ENCODE data around the gene MYRF.

The MYRF gene

DNA sequence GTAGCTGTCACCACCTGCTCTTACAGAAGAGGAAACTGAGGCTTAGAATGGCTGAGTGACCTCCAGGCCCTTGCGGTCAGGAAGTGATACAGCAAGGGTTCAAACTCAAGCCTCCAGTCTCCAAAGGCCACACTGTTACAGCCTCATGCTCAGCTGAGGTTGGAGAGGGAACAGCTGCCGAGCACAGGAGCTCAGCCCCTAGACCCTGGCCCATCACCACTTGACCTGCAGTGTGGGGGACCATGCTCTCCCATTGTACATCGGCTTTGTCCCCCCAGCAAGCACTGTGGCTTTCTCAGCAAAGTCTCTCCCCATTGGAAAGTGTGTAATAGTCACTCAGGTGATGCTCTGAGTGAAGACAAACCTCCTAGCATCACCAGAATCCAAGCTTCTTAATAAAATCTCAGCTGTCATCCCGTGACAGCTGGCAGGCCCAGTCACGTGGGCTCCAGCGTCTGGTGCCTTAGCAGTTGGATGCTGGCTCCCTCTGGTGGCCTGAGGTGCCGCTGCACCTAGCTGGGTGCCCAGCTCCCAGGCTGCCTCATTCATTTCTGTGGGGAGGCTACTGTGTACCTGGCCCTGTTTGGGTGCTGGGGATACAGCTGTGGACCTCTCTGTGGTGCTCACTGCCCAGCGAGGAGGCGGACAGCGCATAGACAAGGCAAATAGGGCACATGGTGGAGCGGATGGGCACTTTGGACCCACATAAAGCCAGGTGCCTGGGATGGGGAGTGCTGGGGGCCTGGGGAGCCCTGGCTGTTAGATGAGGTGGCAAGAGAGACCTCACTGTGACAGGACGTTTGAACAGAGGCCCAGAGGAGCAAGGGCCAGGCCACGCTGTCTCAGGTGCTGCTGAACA lies 19.1 kb upstream of the MYRF start:
- H3K27ac ChIP-seq, result no peak overlapping the region

DNA sequence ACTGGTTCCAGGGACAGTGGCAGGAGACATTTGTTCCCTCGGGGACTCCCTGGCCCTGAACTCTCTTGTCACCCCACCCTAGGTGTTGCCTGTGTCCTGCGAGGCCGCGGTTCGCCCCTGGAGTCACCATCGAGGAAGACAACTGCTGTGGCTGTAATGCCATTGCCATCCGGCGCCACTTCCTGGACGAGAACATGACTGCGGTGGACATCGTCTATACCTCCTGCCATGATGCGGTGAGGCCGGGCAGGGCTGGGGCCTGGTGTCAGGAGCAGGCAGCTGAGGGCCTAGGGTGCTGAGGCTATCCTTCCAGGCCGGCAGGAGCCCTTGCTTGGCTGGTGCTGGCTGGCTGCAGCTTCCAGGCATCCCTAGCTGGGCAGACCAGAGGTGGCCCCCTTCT lies 17.7 kb upstream of the MYRF start:
- TF ChIP-seq, protein P1, sequence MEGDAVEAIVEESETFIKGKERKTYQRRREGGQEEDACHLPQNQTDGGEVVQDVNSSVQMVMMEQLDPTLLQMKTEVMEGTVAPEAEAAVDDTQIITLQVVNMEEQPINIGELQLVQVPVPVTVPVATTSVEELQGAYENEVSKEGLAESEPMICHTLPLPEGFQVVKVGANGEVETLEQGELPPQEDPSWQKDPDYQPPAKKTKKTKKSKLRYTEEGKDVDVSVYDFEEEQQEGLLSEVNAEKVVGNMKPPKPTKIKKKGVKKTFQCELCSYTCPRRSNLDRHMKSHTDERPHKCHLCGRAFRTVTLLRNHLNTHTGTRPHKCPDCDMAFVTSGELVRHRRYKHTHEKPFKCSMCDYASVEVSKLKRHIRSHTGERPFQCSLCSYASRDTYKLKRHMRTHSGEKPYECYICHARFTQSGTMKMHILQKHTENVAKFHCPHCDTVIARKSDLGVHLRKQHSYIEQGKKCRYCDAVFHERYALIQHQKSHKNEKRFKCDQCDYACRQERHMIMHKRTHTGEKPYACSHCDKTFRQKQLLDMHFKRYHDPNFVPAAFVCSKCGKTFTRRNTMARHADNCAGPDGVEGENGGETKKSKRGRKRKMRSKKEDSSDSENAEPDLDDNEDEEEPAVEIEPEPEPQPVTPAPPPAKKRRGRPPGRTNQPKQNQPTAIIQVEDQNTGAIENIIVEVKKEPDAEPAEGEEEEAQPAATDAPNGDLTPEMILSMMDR (IDR thresholded peaks at IDR 0.05), result no peak
- no peak for TF ChIP-seq ZFX (IDR thresholded peaks at IDR 0.05; ENCODE audit: borderline replicate concordance)
- no peak overlapping the region for H3K27ac ChIP-seq

More for the DNA sequence above, 19.1 kb upstream of the MYRF start:
- TF ChIP-seq, protein P1 (IDR thresholded peaks at IDR 0.05), result peak; percentile 99
- TF ChIP-seq ZFX (IDR thresholded peaks at IDR 0.05; ENCODE audit: borderline replicate concordance), result no peak

DNA sequence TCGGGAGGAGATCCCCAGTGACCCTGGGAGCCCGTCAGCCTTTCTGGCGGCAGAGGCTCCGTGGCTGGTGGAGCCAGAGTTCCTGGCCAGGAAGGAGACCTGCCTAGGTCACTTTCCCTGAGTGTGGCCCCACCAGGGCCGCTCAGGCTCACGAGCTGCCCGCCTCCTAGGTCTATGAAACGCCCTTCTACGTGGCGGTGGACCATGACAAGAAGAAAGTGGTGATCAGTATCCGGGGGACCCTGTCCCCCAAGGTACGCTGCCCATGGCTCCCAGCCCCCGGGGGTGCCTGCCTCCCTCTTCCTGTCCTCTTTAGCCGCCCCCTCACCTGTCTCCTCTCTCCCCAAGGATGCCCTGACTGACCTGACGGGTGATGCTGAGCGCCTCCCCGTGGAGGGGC lies 17.0 kb upstream of the MYRF start:
- H3K27ac ChIP-seq, result no peak overlapping the region
- TF ChIP-seq, protein P1 (IDR thresholded peaks at IDR 0.05), result no peak
- TF ChIP-seq ZFX (IDR thresholded peaks at IDR 0.05; ENCODE audit: borderline replicate concordance), result no peak

DNA sequence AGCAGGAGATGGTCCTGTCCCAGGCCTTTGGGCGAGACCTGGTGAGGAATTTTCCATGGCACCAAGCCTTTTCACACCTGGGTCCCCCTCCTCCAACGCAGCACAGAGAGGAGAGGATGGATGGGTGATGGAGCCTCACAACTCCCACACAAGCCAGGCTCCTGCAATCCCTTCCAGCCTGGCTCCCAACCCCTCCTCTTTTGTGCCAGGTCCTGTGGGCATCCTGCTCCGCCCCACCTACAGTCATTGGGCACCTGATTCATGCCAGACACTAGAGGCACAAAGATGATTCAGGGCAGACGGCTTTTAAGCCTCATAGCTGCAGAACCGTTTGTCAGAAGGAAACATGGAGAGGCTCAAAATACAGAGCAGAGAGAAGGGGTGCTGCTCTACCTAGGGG lies 16.1 kb upstream of the MYRF start:
- no peak overlapping the region for H3K27ac ChIP-seq
- TF ChIP-seq ZFX (IDR thresholded peaks at IDR 0.05; ENCODE audit: borderline replicate concordance), result no peak
- TF ChIP-seq, protein P1 (IDR thresholded peaks at IDR 0.05), result no peak

DNA sequence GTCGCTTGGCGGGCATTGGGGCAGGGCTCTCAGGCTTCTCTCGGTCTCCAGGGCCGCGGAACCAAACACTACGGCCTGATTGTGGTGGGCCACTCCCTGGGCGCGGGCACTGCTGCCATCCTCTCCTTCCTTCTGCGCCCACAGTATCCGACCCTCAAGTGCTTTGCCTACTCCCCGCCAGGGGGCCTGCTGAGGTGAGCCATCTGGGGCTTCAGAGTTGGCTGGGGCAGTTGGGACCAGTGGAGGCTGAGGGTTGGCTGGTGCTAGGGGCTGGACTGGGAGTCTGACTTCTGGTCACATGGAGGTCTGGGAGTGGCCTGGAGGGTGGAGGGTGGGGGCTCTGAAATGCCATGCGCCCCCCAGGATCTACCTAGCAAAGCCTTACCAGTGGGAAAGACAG lies 15.3 kb upstream of the MYRF start:
- no peak overlapping the region for H3K27ac ChIP-seq
- TF ChIP-seq, protein P1 (IDR thresholded peaks at IDR 0.05), result no peak
- TF ChIP-seq ZFX (IDR thresholded peaks at IDR 0.05; ENCODE audit: borderline replicate concordance), result no peak

DNA sequence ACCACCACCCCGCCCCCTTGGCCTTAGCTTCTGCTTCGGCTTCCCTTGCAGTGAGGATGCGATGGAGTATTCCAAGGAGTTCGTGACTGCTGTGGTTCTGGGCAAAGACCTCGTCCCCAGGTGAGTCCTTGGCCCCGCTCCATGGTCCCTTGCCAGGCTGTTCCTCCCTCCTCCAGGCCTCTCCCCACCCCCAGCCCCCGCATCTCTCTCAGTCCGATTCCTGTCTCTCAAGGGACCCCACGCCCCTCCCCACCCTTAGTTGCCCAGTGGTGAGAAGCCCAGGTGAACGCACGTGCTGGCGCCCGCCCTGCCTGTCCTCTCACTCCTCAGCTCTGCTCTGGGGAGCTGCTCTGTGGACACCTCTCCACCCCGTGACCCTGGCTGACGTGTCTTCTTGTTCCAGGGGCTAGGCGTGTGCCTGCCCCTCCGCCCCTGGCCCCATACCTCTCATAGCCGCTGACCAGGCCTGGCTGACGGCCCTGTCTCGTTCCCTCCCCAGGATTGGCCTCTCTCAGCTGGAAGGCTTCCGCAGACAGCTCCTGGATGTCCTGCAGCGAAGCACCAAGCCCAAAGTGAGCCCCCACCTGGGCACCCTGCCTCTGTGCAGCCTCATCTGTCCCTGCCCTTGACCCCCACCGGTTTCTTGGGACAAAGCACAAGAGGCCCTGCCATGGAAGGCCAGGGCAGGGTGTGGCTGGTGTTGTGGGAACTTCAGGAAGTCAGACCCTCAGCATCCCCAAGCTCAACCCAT lies 14.6 kb upstream of the MYRF start:
- no peak overlapping the region for H3K27ac ChIP-seq
- no peak for TF ChIP-seq ZFX (IDR thresholded peaks at IDR 0.05; ENCODE audit: borderline replicate concordance)
- TF ChIP-seq, protein P1 (IDR thresholded peaks at IDR 0.05), result no peak

DNA sequence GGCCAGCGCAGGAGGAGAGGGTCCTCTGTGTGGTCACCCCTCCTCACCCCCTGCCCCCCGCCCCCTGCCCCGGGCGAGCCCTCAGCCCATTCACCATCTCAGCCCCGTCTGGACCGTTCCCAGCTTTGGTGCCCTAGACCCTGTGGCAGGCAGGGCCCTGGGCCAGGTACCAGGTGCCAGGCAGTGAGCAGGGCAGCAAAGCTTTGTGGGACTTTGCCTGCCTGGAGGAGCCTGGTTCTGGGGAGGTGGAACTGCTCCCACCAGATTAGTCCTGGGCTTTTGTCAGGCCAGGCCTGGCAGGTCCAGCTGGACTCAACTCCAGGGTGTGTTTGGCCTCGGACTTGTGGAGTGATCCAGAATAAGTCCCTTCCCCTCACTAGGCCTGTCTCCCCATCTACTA lies 13.7 kb upstream of the MYRF start:
- TF ChIP-seq, protein P1 (IDR thresholded peaks at IDR 0.05), result no peak
- no peak for TF ChIP-seq ZFX (IDR thresholded peaks at IDR 0.05; ENCODE audit: borderline replicate concordance)
- H3K27ac ChIP-seq, result no peak overlapping the region

Data from 22Rv1 (cell line).